Skeletal muscle cell (primary cell): ENCODE data around the gene DEAF1.
A peak's percentile ranks its signal among the peaks of the same experiment; 100 is the strongest.
"Not testable (repeated sequence)": the region's sequence is repeated elsewhere in the genome, so short reads cannot be mapped to it uniquely, and the experiment has no call there.

Source experiments
- DNase-seq: peaks from one replicate; pipeline ENCODE4 v3.0.0-alpha.2; 2010; ENCODE audit warnings: low read depth
- H3K4me3 ChIP-seq: 2 replicates; pipeline ENCODE4 v1.5.1; 2011; ENCODE audit warnings: low read depth, mild to moderate bottlenecking, control low read depth, low read length, moderate library complexity

DEAF1 gene

GRCh38 chr11:690244-690643 is 4.8 kb downstream of the DEAF1 start:
- DNase-seq, H3K4me3 ChIP-seq: not testable (repeated sequence)

GRCh38 chr11:689625-690024 is 5.4 kb downstream of the DEAF1 start:
- no peak overlapping the region for H3K4me3 ChIP-seq
- DNase-seq, result no peak

- no peak overlapping the region for H3K4me3 ChIP-seq
- no peak for DNase-seq
These were observed 6.3 kb downstream of the DEAF1 start for GRCh38 chr11:688681-689080.

- no peak for DNase-seq
These were observed 7.3 kb downstream of the DEAF1 start for GRCh38 chr11:687751-688150.

GRCh38 chr11:686451-687243 is 8.4 kb downstream of the DEAF1 start:
- H3K4me3 ChIP-seq, result no peak overlapping the region
- no peak for DNase-seq

More at GRCh38 chr11:687751-688150, 7.3 kb downstream of the DEAF1 start:
- no peak overlapping the region for H3K4me3 ChIP-seq

- no peak for DNase-seq
- no peak overlapping the region for H3K4me3 ChIP-seq
These were observed 14.1 kb downstream of the DEAF1 start for GRCh38 chr11:680970-681369.

GRCh38 chr11:680476-680875 is 14.5 kb downstream of the DEAF1 start:
- DNase-seq, result no peak
- no peak overlapping the region for H3K4me3 ChIP-seq

- no peak for DNase-seq
- H3K4me3 ChIP-seq, result no peak overlapping the region
These were observed 15.5 kb downstream of the DEAF1 start for GRCh38 chr11:679271-680207.

GRCh38 chr11:678297-678696 is 16.7 kb downstream of the DEAF1 start:
- DNase-seq, result no peak

GRCh38 chr11:674406-674805 is 20.6 kb downstream of the DEAF1 start:
- no peak for DNase-seq
- H3K4me3 ChIP-seq, result no peak overlapping the region

More at GRCh38 chr11:678297-678696, 16.7 kb downstream of the DEAF1 start:
- H3K4me3 ChIP-seq, result no peak overlapping the region

GRCh38 chr11:673866-674265 is 21.2 kb downstream of the DEAF1 start:
- DNase-seq, result no peak

GRCh38 chr11:665704-666281 is 29.2 kb downstream of the DEAF1 start:
- H3K4me3 ChIP-seq, result no peak overlapping the region
- DNase-seq, result peak; percentile 20

More at GRCh38 chr11:673866-674265, 21.2 kb downstream of the DEAF1 start:
- no peak overlapping the region for H3K4me3 ChIP-seq

- DNase-seq, result no peak
- H3K4me3 ChIP-seq, result no peak overlapping the region
These were observed 29.8 kb downstream of the DEAF1 start for GRCh38 chr11:665062-665703.

GRCh38 chr11:662689-663274 is 32.2 kb downstream of the DEAF1 start:
- no peak for DNase-seq
- no peak overlapping the region for H3K4me3 ChIP-seq

- no peak overlapping the region for H3K4me3 ChIP-seq
- DNase-seq, result no peak
These were observed 34.2 kb downstream of the DEAF1 start for GRCh38 chr11:660681-661444.

GRCh38 chr11:660281-660680 is 34.7 kb downstream of the DEAF1 start:
- DNase-seq, result no peak
- H3K4me3 ChIP-seq, result no peak overlapping the region

- no peak for DNase-seq
- H3K4me3 ChIP-seq, result no peak overlapping the region
These were observed 35.4 kb downstream of the DEAF1 start for GRCh38 chr11:659532-660085.

GRCh38 chr11:657691-658126 is 37.3 kb downstream of the DEAF1 start:
- H3K4me3 ChIP-seq, result no peak overlapping the region
- no peak for DNase-seq
